Peyer's patch (tissue), 4 donors: ENCODE measurements around the gene TBXA2R. TPM values are rescaled to one million over a fixed set of nuclear protein-coding genes. Genes with fewer than 3 reads are reported as not detected.
"Not testable (repeated sequence)": the region's sequence is repeated elsewhere in the genome, so short reads cannot be mapped to it uniquely, and the experiment has no call there.

ENCODE experiments used
- DNase-seq, 3 donors: peaks; one replicate each; pipeline ENCODE4 v3.0.0-alpha.2; 2017 to 2019
- H3K27ac ChIP-seq, 4 donors: fragments of 200-600 bp; sonication (generic); one replicate each; pipeline ENCODE4 v1.5.1; 2016 to 2019
- H3K27me3 ChIP-seq, 2 donors: fragments of 200-600 bp; sonication (generic); one replicate each; pipeline ENCODE4 v1.5.1; 2019
- H3K36me3 ChIP-seq, 3 donors: fragments of 200-600 bp; sonication (generic); one replicate each; pipeline ENCODE4 v1.5.1; 2016 to 2019
- H3K4me1 ChIP-seq, 4 donors: fragments of 200-600 bp; sonication (generic); one replicate each; pipeline ENCODE4 v1.5.1; 2016 to 2019
- H3K4me3 ChIP-seq, 4 donors: fragments of 200-600 bp; sonication (generic); 1 replicate in 3 of 4; 2 replicates in 1 of 4; pipeline ENCODE4 v1.5.1; 2016 to 2019; ENCODE audit warnings: mild to moderate bottlenecking in 1 of 4
- H3K9me3 ChIP-seq, 4 donors: fragments of 200-600 bp; sonication (generic); one replicate each; pipeline ENCODE4 v1.5.1; 2016 to 2019; ENCODE audit warnings: mild to moderate bottlenecking in 1 of 4
- POLR2A ChIP-seq, 2 donors: fragments of 450-650 bp; IDR thresholded peaks; one replicate each; pipeline ENCODE4 v1.5.1; 2017; ENCODE audit warnings: antibody characterized with exemption in 2 of 2, mild to moderate bottlenecking in 2 of 2, moderate library complexity in 2 of 2
- total RNA-seq, 4 donors: library from RNA; depleted of rRNA; stranded (reverse); fragments of >200 nt; gene quantifications; one replicate each; pipeline ENCODE4 v1.1.0, GENCODE V29; 2016
- TF ChIP-seq, protein P1 (sequence below), 6 experiments: fragments of 450-650 bp in 4 of 6; fragments of 200-600 bp in 2 of 6; sonication (generic) in 1 of 6; IDR thresholded peaks; one replicate each; pipeline ENCODE4 v1.5.1; 2017 to 2019; ENCODE audit warnings: antibody characterized with exemption in 6 of 6, mild to moderate bottlenecking in 3 of 6, moderate library complexity in 1 of 6

The TBXA2R gene
- total RNA-seq, 4 donors from 2014 or later, result 0.80 to 5.0 (median 1.6) TPM; not detected in 1

DNA sequence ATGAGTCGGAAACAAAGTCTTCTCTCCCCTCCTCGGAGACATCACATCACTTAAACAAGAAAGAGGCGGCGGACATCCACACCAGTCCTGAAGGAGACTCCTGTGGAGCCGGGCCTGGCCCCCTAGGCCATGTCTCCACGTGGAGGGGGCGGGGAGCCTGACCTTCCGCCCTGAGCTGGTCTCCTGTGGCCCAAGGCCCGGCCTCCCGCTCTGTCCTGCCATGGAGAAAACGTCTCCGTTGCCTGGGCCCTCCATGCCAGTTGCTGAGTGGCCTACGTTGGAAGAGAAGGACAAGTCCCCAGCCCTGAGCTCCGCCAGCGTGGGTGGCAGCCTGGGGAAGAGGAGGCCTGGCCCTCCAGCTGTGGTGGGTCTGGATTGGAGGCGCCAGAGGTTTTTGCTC, 25.4 kb upstream of the TBXA2R start:
- no peak overlapping the region for H3K4me3 ChIP-seq
- H3K27ac ChIP-seq, result no peak overlapping the region
- peaks cover 0 to 24% (median 0%) of the 10 kb centered on the region in 3 donors for H3K36me3 ChIP-seq
- no peaks in the 10 kb centered on the region for H3K4me1 ChIP-seq
- no peak for DNase-seq
- no peaks in the 10 kb centered on the region for H3K27me3 ChIP-seq
- H3K9me3 ChIP-seq, result no peaks in the 10 kb centered on the region
- TF ChIP-seq, protein P1, sequence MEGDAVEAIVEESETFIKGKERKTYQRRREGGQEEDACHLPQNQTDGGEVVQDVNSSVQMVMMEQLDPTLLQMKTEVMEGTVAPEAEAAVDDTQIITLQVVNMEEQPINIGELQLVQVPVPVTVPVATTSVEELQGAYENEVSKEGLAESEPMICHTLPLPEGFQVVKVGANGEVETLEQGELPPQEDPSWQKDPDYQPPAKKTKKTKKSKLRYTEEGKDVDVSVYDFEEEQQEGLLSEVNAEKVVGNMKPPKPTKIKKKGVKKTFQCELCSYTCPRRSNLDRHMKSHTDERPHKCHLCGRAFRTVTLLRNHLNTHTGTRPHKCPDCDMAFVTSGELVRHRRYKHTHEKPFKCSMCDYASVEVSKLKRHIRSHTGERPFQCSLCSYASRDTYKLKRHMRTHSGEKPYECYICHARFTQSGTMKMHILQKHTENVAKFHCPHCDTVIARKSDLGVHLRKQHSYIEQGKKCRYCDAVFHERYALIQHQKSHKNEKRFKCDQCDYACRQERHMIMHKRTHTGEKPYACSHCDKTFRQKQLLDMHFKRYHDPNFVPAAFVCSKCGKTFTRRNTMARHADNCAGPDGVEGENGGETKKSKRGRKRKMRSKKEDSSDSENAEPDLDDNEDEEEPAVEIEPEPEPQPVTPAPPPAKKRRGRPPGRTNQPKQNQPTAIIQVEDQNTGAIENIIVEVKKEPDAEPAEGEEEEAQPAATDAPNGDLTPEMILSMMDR (IDR thresholded peaks at IDR 0.05), result no peak
- TF ChIP-seq POLR2A (IDR thresholded peaks at IDR 0.05), result no peak

GRCh38 chr19:3631053-3631861, 24.6 kb upstream of the TBXA2R start:
- no peaks in the 10 kb centered on the region for H3K4me1 ChIP-seq
- H3K9me3 ChIP-seq, result no peaks in the 10 kb centered on the region
- H3K4me3 ChIP-seq, result no peak overlapping the region
- H3K27ac ChIP-seq, result no peak overlapping the region
- H3K36me3 ChIP-seq, result peaks cover 0 to 22% (median 0%) of the 10 kb centered on the region in 3 donors
- DNase-seq, result no peak
- TF ChIP-seq, protein P1 (IDR thresholded peaks at IDR 0.05), result no peak
- no peak for TF ChIP-seq POLR2A (IDR thresholded peaks at IDR 0.05)
- no peaks in the 10 kb centered on the region for H3K27me3 ChIP-seq

DNA sequence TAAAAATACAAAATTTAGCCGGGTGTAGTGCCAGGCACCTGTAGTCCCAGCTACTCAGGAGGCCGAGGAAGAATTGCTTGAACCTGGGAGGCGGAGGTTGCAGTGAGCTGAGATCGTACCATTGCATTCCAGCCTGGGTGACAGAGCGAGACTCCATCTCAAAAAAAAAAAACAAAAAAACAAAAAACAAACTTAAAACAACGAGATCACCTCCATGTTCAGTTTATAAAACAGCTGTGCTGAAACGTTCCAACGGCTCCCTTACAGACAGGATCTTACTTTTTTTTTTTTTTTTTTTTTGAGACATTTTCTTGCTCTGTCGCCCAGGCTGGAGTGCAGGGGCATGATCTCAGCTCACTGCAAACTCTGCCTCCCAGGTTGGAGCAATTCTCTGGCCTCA, 22.1 kb upstream of the TBXA2R start:
- H3K4me3 ChIP-seq, DNase-seq, H3K9me3 ChIP-seq, H3K27me3 ChIP-seq, H3K27ac ChIP-seq: not testable (repeated sequence)
- Histone ChIP-seq H3K4me1 (peaks cover 0 to 19% (median 8%) of the 10 kb centered on the region in 4 donors), H3K36me3 (peaks cover 0 to 22% (median 0%) of the 10 kb centered on the region in 3 donors)

DNA sequence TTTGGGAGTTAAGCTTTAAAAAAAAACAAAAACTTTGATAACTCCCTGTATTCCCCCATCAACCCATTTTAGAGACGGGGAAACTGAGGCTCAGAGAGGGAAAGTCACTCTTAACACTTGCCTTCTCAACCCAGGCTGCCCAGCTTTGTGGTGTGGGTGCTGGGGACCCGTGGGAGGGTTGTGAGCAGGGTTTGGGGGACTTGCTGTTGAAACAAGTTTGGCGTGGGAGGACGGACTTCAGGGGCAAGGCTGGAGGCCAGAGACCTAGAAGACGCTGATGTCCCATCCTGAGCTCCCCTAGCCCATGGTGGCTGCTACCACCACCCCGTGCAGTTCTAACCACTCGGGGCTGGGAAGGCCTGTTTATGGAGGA, 20.7 kb upstream of the TBXA2R start:
- Histone ChIP-seq H3K4me3 (peak overlapping the region in 3 of 4 donors; percentile 1 to 85 (median 83)), H3K36me3 (peaks cover 0 to 30% (median 0%) of the 10 kb centered on the region in 3 donors), H3K4me1 (peaks cover 0 to 19% (median 8%) of the 10 kb centered on the region in 4 donors), H3K9me3 (no peaks in the 10 kb centered on the region), H3K27ac (peak overlapping the region; percentile 90 to 98 (median 92)), H3K27me3 (no peaks in the 10 kb centered on the region)
- TF ChIP-seq POLR2A (IDR thresholded peaks at IDR 0.05), result no peak
- TF ChIP-seq, protein P1 (IDR thresholded peaks at IDR 0.05), result no peak
- no peak for DNase-seq

DNA sequence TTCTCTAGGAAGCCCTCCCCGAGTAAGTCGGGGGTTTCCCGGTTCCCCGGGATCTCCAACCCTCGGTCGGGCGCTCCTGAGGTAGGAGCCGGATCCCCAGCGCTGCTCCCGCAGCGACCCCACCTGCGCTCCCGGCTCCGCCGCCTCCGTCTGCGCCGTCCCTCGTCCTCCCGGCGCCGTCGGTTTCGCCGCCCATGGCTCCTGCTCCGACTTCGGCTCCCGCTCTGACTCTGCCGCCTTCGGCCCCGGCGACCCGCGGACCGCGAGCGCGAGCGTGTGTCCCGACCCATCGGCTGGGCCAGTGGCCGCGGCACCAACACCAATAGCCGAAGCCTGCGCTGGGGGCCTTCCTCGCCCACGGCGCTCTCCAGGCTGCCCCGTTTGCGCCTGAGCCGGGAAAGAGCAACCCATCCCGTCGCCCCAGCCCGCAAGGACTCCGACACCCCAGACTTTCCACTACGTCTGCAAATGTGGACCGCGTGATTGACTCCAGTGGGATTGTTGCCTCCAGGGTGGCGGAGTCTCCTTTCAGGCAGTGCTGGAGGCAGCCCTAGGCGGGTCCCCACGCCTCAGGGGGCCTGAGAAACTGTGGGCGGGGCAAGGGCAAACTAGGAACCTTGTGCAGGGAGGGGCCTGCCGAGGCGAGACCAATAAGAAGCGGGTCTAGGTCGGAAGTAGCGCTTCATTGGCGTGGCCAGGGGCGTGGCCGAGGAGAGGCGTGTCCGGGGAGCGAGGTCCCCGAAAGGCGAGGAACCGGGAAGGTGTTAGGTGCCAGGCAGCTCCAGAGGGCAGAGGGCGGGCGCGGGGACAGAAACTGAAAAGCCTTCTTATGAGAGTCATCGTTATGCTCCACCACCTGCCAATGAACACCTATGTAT, 20.0 kb upstream of the TBXA2R start, which contains the start of gene CACTIN:
Gene CACTIN, minus strand, starts transcription at position 318 of the 878 bp plus-strand sequence. Its CDS starts 28 bp downstream, at position 290.
- Histone ChIP-seq H3K27me3 (no peaks in the 10 kb centered on the region), H3K9me3 (no peaks in the 10 kb centered on the region), H3K36me3 (peaks cover 0 to 29% (median 0%) of the 10 kb centered on the region in 3 donors), H3K4me3 (peak within 1 kb of the TSS; percentile 83 to 100 (median 90)), H3K4me1 (peaks cover 0 to 19% (median 8%) of the 10 kb centered on the region in 4 donors), H3K27ac (peak within 1 kb of the TSS; percentile 90 to 98 (median 92))
- TF ChIP-seq, protein P1 (IDR thresholded peaks at IDR 0.05), result peak in 2 of 6 experiments; percentile 14 to 21
- TF ChIP-seq POLR2A (IDR thresholded peaks at IDR 0.05), result peak; percentile 68 to 78
- DNase-seq, result peak; percentile 98 to 99 (median 99)
